GM19023 (cell line): ENCODE results near the gene BABAM2.
"Not testable (repeated sequence)": the region's sequence is repeated elsewhere in the genome, so short reads cannot be mapped to it uniquely, and the experiment has no call there.

Source experiments
- ATAC-seq: cut with Tn5 transposase; IDR thresholded peaks from one replicate; pipeline ENCODE4 v1.9.1; 2021; ENCODE audit warnings: mild to moderate bottlenecking, moderate library complexity; ENCODE audit not compliant: unreplicated experiment

Gene BABAM2

GRCh38 chr2:28018474-28018873 is 127.9 kb downstream of the BABAM2 start:
- ATAC-seq, result not testable (repeated sequence)

DNA sequence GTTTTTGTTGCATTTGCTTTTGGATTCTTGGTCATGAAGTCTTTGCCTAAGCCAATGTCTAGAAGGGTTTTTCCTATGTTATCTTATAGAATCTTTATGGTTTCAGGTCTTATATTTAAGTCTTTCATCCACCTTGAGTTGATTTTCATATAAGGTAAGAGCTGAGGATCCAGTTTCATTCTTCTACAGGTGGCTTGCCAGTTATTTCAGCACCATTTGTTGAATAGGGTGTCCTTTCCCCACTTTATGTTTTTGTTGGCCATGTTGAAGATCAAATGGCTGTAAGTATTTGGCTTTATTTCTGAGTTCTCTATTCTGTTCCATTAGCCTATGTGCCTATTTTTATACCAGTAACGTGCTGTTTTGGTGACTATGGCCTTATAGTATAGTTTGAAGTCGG is 129.0 kb downstream of the BABAM2 start:
- not testable (repeated sequence) for ATAC-seq

DNA sequence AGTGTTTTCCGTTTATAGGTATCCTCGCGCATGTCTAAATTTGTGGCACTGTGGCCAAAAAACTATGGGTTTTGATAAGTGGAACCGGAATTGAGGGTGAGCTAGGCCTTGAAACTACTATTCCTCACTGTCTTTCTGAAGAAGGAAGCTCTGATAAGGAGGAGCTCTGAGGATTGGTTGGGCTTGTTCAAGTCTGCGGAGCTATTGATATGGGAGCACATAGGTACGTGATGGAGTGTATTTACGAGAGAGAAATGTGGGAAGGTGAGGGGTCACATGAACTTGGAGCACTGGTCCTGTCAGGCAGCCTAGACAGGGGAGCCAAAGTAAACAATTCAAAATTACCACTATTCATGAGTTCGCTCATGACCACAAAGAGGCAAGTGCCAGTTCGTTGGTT is 131.4 kb downstream of the BABAM2 start:
- no peak for ATAC-seq

- ATAC-seq, result no peak
Observed at GRCh38 chr2:28025123-28025522, 134.6 kb downstream of the BABAM2 start.

DNA sequence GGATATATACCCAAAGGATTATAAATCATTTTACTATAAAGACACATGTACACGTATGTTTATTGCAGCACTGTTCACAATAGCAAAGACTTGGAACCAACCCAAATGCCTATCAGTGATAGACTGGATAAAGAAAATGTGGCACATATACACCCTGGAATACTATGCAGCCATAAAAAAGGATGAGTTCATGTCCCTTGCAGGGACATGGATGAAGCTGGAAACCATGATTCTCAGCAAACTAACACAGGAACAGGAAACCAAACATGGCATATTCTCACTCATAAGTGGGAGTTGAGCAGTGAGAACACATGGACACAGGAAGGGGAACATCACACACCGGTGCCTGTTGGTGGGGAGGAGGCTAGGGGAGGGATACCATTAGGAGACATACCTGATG is 135.7 kb downstream of the BABAM2 start:
- not testable (repeated sequence) for ATAC-seq

DNA sequence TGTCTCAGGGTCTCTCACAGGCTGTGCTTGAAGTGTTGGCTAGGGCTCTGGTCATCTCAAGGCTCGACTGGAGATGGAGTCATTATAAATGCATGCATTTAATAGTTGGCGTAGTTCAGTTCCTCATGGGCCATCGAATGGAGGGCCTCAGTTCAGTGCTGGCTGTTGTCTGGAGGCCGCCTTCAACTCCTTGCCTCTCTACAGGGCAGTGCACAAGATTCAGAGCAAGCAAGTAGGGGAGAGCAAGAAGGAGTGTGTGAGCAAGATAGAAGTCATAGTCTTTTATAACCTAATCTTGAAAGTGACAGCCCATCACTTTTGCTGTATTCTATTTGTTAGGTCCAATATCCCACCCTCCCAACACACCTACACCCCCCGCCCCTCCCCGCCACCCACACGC is 137.5 kb downstream of the BABAM2 start:
- ATAC-seq, result no peak

- no peak for ATAC-seq
Observed at GRCh38 chr2:28030600-28030999, 140.1 kb downstream of the BABAM2 start.

DNA sequence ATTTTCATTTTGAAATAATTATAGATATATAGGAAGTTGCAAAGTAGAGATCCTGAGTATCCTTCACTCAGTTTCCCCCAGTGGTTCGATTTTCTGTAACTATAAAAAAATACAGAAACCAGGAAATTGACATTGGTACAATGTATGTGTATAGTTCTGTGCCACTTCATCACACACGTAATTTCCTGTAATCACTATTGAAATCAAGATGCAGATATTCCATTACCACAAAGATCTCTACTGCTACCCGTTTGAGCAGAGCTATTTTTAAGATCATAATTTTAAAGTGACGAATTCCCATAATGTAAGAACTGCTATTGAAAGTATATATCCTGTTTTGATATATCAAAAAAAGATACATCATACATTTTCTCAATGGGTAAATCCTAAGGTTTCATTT is 142.3 kb downstream of the BABAM2 start:
- no peak for ATAC-seq

GRCh38 chr2:28034696-28035095 is 144.2 kb downstream of the BABAM2 start:
- ATAC-seq, result no peak

DNA sequence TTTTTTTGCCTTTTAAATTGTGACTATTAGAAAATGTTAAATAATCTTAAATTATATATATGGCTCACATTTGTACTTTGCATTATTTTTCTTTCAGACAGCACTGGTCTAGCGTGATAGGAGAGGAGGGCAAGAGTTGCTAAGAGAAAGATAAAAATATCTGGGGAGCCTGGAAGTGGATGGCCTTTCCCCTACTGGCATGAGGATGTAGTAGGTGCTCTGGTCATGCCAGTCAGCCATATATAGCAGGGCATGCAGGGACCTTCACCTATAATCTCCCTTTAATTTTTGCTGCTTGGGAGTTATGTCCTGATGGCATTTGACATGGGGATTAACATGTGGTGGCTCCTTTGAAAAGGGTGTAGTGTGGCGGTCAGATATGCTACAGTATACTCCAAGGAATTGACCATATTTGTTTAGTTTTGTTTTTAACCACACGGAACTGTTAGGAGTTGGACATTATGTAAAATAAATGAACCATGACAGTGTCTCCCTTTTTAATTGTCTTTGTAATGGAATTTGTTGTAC is 144.7 kb downstream of the BABAM2 start:
- no peak for ATAC-seq

GRCh38 chr2:28035816-28036215 is 145.3 kb downstream of the BABAM2 start:
- ATAC-seq, result no peak

- ATAC-seq, result no peak
Observed at GRCh38 chr2:28036307-28036706, 145.8 kb downstream of the BABAM2 start.

DNA sequence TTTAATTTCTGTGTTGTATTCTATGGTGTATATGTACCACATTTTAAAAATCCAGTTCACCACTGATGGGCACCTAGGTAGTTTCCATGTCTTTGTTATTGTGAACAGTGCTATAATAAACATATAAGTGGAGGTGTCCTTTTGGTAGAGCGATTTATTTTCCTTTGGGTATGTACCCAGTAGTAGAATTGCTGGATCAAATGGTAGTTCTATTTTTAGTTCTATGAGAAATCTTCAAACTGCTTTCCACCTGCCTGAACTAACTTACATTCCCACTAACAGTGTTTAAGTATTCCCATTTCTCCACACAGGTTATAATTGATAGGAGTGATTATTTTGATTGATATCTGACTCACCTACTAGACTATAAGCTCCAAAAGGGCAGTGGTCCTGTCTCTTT is 148.2 kb downstream of the BABAM2 start:
- no peak for ATAC-seq

GRCh38 chr2:28045676-28046351 is 155.3 kb downstream of the BABAM2 start:
- ATAC-seq, result no peak

GRCh38 chr2:28046921-28047320 is 156.4 kb downstream of the BABAM2 start:
- ATAC-seq, result no peak

DNA sequence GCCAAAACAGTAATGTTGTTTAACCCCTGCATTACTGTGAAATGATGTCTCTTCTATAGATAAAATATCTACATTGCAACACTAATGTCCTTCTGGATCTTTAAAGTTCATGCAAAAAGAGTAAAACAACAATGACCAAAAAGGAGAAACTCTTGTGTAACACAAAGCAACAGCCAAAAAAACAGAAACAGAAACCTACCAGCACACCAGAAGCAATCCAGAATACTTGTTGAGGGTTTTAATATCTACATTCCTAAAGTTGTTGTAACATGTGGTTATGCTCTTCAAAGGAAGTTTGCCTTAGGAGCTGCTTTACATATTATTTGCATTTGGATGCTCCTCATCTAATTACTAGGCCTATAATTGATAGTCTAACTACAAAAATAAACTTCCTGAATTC is 157.2 kb downstream of the BABAM2 start:
- no peak for ATAC-seq

GRCh38 chr2:28048341-28048740 is 157.8 kb downstream of the BABAM2 start:
- ATAC-seq, result no peak

GRCh38 chr2:28049416-28049815 is 158.9 kb downstream of the BABAM2 start:
- no peak for ATAC-seq

GRCh38 chr2:28049899-28050298 is 159.4 kb downstream of the BABAM2 start:
- no peak for ATAC-seq

DNA sequence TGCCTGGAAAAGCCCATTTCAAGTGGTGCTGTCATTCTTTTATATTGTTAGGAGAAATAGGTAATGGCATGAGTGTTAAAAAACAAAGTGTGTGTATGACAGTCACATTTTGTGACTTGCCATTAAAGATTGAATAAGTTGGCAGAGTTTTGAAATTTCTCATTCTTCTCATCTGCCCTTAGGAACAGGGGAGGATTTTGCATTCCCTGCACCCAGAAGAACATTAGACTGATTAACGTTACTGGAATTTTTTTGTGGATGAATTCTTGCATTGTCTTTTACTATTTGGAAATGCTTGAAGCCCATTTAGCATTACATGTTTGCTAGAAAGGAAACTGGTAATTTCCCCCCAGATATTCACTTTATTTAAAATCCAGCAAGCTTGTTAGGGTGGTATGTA is 162.2 kb downstream of the BABAM2 start:
- no peak for ATAC-seq

GRCh38 chr2:28053597-28053996 is 163.1 kb downstream of the BABAM2 start:
- ATAC-seq, result no peak

- no peak for ATAC-seq
Observed at GRCh38 chr2:28054916-28055315, 164.4 kb downstream of the BABAM2 start.
